Activated naive CD4-positive, alpha-beta T cell treated with anti-CD3 and anti-CD28 coated beads, Interleukin-2, amount 50 U/mL, for 72 hours (primary cell): ENCODE data around the gene GCC2. TPM values are rescaled to one million over a fixed set of nuclear protein-coding genes. Genes with fewer than 3 reads are reported as not detected.
"Not testable (repeated sequence)": the region's sequence is repeated elsewhere in the genome, so short reads cannot be mapped to it uniquely, and the experiment has no call there.

Source experiments
- ATAC-seq, 2 donors: fragments of 150-1000 bp; cut with Tn5 transposase; 2 replicates each; pipeline ENCODE4 v1.10.0; 2021; ENCODE audit warnings: mild to moderate bottlenecking in 2 of 2, moderate library complexity in 2 of 2
- DNase-seq, 2 donors: peaks; one replicate each; pipeline ENCODE4 v3.0.0; 2021 to 2022; ENCODE audit warnings: low spot score in 2 of 2
- H3K27ac Mint-ChIP-seq, 2 donors: one replicate each; pipeline ENCODE4 v1.8.0; 2022; ENCODE audit warnings: mild to moderate bottlenecking in 2 of 2, mixed read lengths in 2 of 2
- H3K36me3 Mint-ChIP-seq, 2 donors: one replicate each; pipeline ENCODE4 v1.8.0; 2022; ENCODE audit warnings: mixed read lengths in 2 of 2
- H3K9me3 Mint-ChIP-seq, 2 donors: one replicate each; pipeline ENCODE4 v1.8.0; 2022; ENCODE audit warnings: mixed read lengths in 2 of 2
- total RNA-seq, 2 donors: library from RNA; stranded (reverse); gene quantifications; one replicate each; pipeline ENCODE4 v1.2.3, GENCODE V29; 2022

The GCC2 gene
- total RNA-seq, 2 donors from 2014 or later = 43.8 to 48.5 TPM

- H3K36me3 Mint-ChIP-seq = peaks cover 6% of the 10 kb centered on the region in 2 donors
- H3K9me3 Mint-ChIP-seq = no peaks in the 10 kb centered on the region
- H3K27ac Mint-ChIP-seq = peak overlapping the region in 1 of 2 donors; percentile 65
- ATAC-seq = no peak
- DNase-seq = no peak
These were observed 86.3 kb downstream of the GCC2 start for GRCh38 chr2:108535357-108535631.

GRCh38 chr2:108536133-108536780, 87.3 kb downstream of the GCC2 start:
- Mint-ChIP-seq H3K9me3 (no peaks in the 10 kb centered on the region), H3K36me3 (peaks cover 6% of the 10 kb centered on the region in 2 donors), H3K27ac (no peak overlapping the region)
- ATAC-seq (no peak), DNase-seq (no peak)

DNA sequence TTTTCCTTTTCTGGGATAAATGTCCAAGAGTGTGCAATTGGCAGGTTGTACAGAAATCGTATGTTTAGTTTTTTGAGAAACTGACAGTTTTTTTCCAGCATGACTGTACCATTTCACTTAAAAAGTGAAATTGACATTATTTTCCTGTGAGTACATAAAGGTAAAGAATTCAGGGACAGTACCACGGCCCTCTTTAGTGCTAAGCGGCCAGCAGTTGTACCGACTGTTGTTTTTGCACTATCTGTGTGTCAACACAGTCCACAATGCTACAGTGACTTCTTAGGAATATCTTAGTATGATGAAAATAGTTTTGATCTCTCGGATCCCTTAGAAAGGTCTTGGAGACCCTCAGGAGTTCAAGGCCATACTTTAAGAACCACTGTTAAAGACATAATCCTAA, 87.9 kb downstream of the GCC2 start:
- no peak for ATAC-seq

GRCh38 chr2:108538000-108538625, 89.1 kb downstream of the GCC2 start:
- Mint-ChIP-seq H3K9me3 (no peaks in the 10 kb centered on the region), H3K27ac (no peak overlapping the region), H3K36me3 (peaks cover 6% of the 10 kb centered on the region in 2 donors)
- DNase-seq = no peak
- ATAC-seq = no peak

More for the DNA sequence above, 87.9 kb downstream of the GCC2 start:
- DNase-seq = no peak
- H3K27ac Mint-ChIP-seq = no peak overlapping the region
- H3K9me3 Mint-ChIP-seq = no peaks in the 10 kb centered on the region
- H3K36me3 Mint-ChIP-seq = peaks cover 6% of the 10 kb centered on the region in 2 donors

DNA sequence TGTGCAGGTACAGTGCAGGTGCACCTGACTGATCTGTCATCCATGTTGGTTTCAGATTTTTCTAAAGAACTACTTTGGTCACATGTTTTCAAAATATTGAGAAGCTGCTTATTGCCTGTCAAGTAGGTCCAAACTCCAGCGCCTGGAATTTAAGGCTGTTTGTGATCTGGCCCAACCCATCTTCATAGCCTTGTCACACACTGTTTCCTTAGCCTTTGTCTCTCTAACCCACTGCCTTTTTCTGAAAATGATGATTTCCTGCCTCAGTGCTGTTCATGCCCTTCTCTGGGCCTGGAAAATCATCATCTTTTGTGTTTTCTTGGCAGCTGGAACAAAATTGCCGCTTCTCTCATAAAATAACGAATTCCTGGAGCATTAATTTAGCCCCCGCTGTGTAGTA, 92.4 kb downstream of the GCC2 start:
- Mint-ChIP-seq H3K9me3 (peaks cover 0 to 3% of the 10 kb centered on the region in 2 donors), H3K27ac (no peak overlapping the region), H3K36me3 (peaks cover 0 to 6% of the 10 kb centered on the region in 2 donors)
- ATAC-seq (no peak), DNase-seq (no peak)

- H3K36me3 Mint-ChIP-seq = peaks cover 0 to 6% of the 10 kb centered on the region in 2 donors
- no peak for DNase-seq
- no peak overlapping the region for H3K27ac Mint-ChIP-seq
- H3K9me3 Mint-ChIP-seq = peaks cover 0 to 3% of the 10 kb centered on the region in 2 donors
- peak in 1 of 2 donors; percentile 32 for ATAC-seq
These were observed 93.1 kb downstream of the GCC2 start for GRCh38 chr2:108542071-108542470.

DNA sequence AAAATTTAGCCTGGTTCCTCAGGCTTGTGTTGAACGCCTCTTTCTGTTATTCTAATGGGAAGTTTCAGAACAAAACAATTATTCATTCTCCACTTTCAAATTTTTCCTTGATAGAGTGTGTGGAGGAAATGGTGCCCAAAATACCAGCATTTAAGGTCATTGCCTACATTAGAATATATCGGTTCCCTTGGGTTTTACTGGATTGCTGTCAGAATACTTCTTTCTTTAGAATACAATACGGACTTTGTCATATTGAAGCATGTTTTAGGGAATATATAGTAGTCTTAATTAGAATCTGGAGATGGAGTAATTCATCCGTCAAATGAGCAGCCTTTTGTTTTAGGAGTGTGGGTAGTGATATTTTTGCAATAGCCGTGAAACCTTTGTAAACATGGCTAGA, 98.6 kb downstream of the GCC2 start:
- no peak overlapping the region for H3K27ac Mint-ChIP-seq
- peaks cover 0 to 3% of the 10 kb centered on the region in 2 donors for H3K9me3 Mint-ChIP-seq
- ATAC-seq (no peak), DNase-seq (no peak)
- H3K36me3 Mint-ChIP-seq = peaks cover 0 to 6% of the 10 kb centered on the region in 2 donors

DNA sequence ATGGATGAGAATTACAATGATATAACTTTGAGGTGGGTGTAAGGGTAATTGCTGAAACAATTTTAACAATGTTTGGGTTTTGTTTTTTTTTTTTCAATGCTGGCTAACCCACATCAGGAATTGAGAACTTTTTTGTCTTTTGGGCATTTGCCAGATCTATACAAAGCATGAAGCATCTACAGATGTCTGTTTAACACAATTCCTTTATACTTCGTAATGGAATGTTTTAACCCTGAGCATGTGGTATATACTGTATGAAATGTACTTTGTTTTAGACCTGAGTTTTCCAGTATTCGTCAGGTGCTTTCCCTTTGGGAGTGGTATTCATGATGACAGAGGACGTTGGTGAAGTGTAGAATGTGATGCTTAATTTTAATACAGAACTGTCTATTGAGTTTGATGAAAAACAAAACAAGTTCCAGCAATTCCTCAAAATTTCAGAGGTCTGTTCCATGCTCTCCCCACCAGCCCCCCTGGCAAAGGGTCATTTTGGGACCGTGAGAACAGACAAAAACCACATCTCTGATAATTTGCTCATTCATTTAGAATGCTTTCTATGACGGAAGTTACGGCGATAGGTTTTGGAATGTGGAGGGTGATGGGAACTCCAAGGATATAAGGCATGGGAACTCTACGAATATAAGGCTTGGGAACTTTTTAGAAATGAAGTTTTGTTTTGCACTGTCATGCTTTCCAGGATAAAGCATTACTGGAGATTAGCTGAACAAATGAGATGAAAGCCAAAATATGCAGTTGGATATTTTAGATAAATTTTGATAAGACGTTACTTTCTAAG, 99.4 kb downstream of the GCC2 start:
- DNase-seq (no peak), ATAC-seq (no peak)
- peaks cover 0 to 6% of the 10 kb centered on the region in 2 donors for H3K36me3 Mint-ChIP-seq

GRCh38 chr2:108552566-108552965, 103.6 kb downstream of the GCC2 start:
- H3K36me3 Mint-ChIP-seq = no peaks in the 10 kb centered on the region

More for the DNA sequence above, 99.4 kb downstream of the GCC2 start:
- no peak overlapping the region for H3K27ac Mint-ChIP-seq
- peaks cover 0 to 3% of the 10 kb centered on the region in 2 donors for H3K9me3 Mint-ChIP-seq

GRCh38 chr2:108553209-108553919, 104.4 kb downstream of the GCC2 start:
- no peak for DNase-seq
- H3K27ac Mint-ChIP-seq = no peak overlapping the region
- H3K9me3 Mint-ChIP-seq = no peaks in the 10 kb centered on the region
- H3K36me3 Mint-ChIP-seq = no peaks in the 10 kb centered on the region
- ATAC-seq = no peak

More at GRCh38 chr2:108552566-108552965, 103.6 kb downstream of the GCC2 start:
- Mint-ChIP-seq H3K9me3 (no peaks in the 10 kb centered on the region), H3K27ac (no peak overlapping the region)
- ATAC-seq (no peak), DNase-seq (no peak)

DNA sequence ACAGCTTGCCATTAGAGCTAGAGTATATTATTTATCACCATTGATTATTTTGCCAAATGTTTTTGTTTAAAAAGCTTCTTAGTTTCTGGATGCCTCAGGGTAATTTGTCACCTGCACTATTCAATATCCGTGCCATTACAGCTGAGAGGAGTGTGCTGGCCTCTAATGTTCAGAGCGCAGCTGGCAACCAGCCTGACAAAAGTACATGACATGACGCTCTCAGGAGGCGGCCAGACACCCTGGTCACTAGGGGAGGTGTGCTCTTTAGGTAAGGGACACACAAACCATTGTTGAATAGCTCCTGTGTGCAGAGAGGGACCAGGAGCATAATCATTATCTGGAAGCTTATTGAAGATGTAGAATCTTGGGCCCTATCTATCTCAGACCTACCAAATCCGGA, 105.5 kb downstream of the GCC2 start:
- ATAC-seq = no peak
- Mint-ChIP-seq H3K36me3 (no peaks in the 10 kb centered on the region), H3K9me3 (no peaks in the 10 kb centered on the region), H3K27ac (no peak overlapping the region)
- DNase-seq = no peak

DNA sequence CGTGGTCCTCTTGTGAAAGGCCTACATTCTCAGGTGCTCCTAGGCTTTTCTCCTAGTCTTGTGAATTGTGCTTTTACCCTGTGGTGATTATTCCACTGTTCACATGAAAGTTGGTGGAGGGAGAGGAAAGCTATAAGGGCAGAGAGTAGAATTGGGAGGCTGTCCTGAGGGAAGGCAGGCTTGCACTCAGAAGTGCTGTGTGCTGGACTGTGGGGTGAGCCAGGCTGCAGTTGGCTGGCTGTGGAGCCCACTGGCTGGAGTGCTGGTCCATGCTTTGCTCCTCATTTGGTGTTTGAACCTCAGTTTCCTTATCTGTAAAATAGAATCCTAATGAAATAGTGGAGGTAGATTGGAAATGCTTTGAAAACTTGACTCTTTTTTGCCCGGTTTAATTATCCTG, 106.6 kb downstream of the GCC2 start:
- no peaks in the 10 kb centered on the region for H3K9me3 Mint-ChIP-seq

DNA sequence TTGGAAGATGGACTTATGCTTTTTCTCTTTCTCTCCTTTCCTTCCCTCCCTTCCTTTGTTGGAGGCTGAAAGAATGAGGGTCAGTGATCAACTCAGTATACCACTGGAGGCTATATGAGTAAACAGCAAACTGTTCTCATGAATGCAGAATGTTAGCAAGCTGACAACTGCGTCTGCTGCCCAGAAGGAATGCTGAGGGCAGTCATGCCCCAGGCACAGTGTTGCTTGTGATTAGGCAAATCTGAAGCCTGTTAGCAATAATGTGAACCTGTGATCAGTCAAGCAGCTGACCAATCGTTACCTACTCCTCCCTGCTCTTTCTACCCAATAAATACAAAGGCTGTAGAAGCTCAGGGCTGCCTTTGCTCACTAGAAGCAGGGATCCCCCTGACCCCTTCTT, 107.6 kb downstream of the GCC2 start:
- not testable (repeated sequence) for ATAC-seq, H3K9me3 Mint-ChIP-seq, H3K36me3 Mint-ChIP-seq, H3K27ac Mint-ChIP-seq, DNase-seq

More for the DNA sequence above, 106.6 kb downstream of the GCC2 start:
- ATAC-seq (no peak), DNase-seq (no peak)
- H3K27ac Mint-ChIP-seq = no peak overlapping the region
- no peaks in the 10 kb centered on the region for H3K36me3 Mint-ChIP-seq

Other genes starting within 250 kb of the GCC2 start
- not detected for gene SULT1C3, start 209.2 kb upstream of the GCC2 start, total RNA-seq
- gene SULT1C2, start 160.3 kb upstream of the GCC2 start, total RNA-seq = not detected
- gene SULT1C4, start 71.3 kb upstream of the GCC2 start, total RNA-seq = not detected
- gene LIMS1, start 85.3 kb downstream of the GCC2 start, total RNA-seq = 10 to 100 TPM; 35.6 to 86.5 TPM